Measurements from ENCODE around the gene SDK1.

SDK1 gene

DNA sequence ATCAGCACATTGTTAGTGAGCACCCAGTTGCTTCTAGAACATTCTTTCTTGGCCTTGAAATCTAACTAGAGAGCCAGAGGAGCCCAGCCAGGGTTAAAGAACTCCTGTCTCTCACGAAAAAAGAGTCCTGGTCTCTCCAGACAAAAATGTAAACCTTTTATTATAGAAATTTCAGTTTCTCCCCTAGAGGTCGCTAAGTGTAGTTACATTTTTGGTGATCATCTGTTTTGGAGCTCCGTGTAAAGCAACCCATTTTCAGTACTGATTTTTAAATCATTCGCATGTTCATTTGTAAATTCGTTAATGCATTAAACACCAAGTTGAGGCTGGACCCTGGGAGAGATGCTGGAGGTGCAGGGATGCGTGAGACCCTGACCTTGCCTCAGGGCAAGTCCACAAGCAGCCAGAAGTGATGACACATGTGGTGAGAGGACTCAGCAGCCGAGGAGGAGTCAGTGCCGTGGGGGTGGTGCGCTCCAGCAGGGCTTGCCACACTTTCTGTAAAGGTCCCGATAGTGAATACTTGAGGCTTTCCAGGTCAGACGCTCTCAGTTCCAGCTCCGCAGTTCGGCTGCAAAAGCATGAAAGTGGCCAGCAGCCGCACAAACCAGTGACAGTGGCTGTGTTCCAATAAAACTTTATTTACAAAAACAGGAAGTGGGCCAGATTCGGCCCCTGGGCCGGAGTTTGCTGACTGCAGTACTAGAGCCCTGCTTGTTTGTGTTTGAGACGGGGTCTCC lies 802.5 kb downstream of the SDK1 start:
- TF ChIP-seq CTCF (IDR thresholded peaks at IDR 0.05; ENCODE audit: low read depth, low read length), result no peak
- no peak overlapping the region for H3K4me3 ChIP-seq (ENCODE audit: low read depth, low read length)

- no peak overlapping the region for H3K4me3 ChIP-seq (ENCODE audit: low read depth, low read length)
- no peak for TF ChIP-seq CTCF (IDR thresholded peaks at IDR 0.05; ENCODE audit: low read depth, low read length)
These were observed 806.8 kb downstream of the SDK1 start for GRCh38 chr7:4107839-4108238.

DNA sequence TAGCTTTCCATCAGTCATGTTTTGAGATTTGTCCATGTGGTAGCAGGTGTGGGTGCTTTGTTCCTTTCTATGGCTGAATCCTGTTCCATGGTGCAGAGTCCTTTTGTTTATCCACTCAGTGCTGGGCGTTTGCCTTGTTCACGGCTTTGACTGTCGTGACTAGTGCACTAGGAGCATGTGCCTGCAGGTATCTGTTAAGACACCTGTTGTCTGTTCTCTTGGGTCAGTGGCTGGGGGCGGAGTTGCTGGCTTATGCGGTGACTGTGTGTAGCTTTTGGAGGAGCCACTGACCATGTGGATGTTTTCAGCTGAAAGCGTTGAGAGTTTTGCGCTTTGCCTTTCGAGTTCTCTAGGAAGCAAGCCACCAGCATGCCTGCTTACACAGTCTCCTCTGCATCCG lies 807.9 kb downstream of the SDK1 start:
- no peak for TF ChIP-seq CTCF (IDR thresholded peaks at IDR 0.05; ENCODE audit: low read depth, low read length)
- no peak overlapping the region for H3K4me3 ChIP-seq (ENCODE audit: low read depth, low read length)

GRCh38 chr7:4109481-4110110 lies 808.5 kb downstream of the SDK1 start:
- H3K4me3 ChIP-seq (ENCODE audit: low read depth, low read length), result no peak overlapping the region
- TF ChIP-seq CTCF (IDR thresholded peaks at IDR 0.05; ENCODE audit: low read depth, low read length), result no peak

DNA sequence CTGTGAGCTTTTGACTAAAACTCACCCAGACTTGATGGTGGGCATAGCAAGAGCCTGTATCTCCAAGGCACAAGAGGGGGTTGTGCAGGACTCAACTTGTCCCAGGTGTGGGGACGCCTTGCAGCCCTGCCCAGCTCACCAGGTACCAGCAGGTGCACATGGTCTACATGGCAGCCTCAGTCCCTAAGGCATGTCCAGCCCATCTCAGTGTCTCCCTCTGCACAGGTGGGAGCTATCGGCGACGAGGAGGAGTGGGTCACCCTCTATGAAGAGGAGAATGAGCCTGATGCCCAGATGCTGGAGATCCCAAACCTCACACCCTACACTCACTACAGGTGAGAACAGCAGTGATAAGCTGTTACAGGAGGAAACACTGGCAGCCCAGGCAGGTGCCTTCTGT lies 809.4 kb downstream of the SDK1 start:
- H3K4me3 ChIP-seq (ENCODE audit: low read depth, low read length), result no peak overlapping the region
- no peak for TF ChIP-seq CTCF (IDR thresholded peaks at IDR 0.05; ENCODE audit: low read depth, low read length)

DNA sequence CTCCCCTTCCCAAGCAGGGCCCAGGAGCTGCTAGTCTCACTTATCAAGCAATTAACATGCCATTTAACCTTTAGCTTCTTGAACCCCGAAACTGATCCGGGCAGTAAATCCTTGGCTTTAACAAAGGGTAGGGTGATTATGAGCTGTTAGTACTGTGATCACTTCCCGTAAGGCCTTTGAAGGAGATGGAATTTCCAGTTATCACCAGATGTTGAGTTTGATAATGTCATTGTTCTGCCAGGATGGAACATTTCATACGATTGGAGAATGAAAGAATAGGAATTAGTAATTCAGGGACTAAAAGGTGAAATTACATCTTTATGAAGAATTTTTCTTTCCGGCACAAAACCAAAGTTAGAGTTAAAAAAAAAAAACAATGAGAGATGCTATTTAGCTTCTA lies 810.1 kb downstream of the SDK1 start:
- no peak overlapping the region for H3K4me3 ChIP-seq (ENCODE audit: low read depth, low read length)
- no peak for TF ChIP-seq CTCF (IDR thresholded peaks at IDR 0.05; ENCODE audit: low read depth, low read length)

DNA sequence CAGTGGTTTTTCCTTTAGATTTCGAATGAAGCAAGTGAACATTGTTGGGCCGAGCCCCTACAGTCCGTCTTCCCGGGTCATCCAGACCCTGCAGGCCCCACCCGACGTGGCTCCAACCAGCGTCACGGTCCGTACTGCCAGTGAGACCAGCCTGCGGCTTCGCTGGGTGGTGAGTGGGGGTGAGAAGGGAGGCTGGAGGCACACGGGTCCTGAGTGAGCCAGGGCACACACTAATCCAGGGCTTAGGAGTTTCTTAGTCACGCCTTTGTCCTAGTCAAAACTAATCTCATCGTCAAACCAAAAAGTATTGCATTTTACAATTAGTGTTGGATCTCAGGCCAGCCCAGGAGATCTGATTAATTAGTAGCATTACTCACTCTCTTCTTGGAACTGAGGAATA lies 812.2 kb downstream of the SDK1 start:
- TF ChIP-seq CTCF (IDR thresholded peaks at IDR 0.05; ENCODE audit: low read depth, low read length), result no peak
- H3K4me3 ChIP-seq (ENCODE audit: low read depth, low read length), result no peak overlapping the region

All from WI38 (cell line).